Lung (tissue), 12 donors: ENCODE measurements around the gene C16orf92. TPM values are rescaled to one million over a fixed set of nuclear protein-coding genes. Genes with fewer than 3 reads are reported as not detected.
A peak's percentile ranks its signal among the peaks of the same experiment; 100 is the strongest.

Experiments
- ATAC-seq: fragments of 200-7000 bp; cut with Tn5 transposase; one replicate; pipeline ENCODE4 v1.9.1; 2020; ENCODE audit warnings: moderate number of reproducible peaks; ENCODE audit not compliant: insufficient read depth, low FRiP score
- DNase-seq, 3 donors: peaks; one replicate each; pipeline ENCODE4 v3.0.0-alpha.2; 2013 to 2017
- H3K27ac ChIP-seq, 2 donors: one replicate each; pipeline ENCODE4 v1.5.1; 2013; ENCODE audit warnings: mild to moderate bottlenecking in 2 of 2, moderate library complexity in 2 of 2, control low read depth in 1 of 2, inconsistent platforms in 1 of 2, low read depth in 1 of 2, low read length in 1 of 2
- H3K27me3 ChIP-seq, 3 donors: one replicate each; pipeline ENCODE4 v1.5.1; 2013; ENCODE audit warnings: low read length in 2 of 3; ENCODE audit not compliant: control insufficient read depth in 3 of 3, insufficient read depth in 3 of 3
- H3K36me3 ChIP-seq, 4 donors: one replicate each; pipeline ENCODE4 v1.5.1; 2013; ENCODE audit warnings: low read length in 4 of 4, mild to moderate bottlenecking in 1 of 4, moderate library complexity in 1 of 4; ENCODE audit not compliant: control insufficient read depth in 4 of 4, insufficient read depth in 4 of 4
- H3K4me1 ChIP-seq, 5 donors: one replicate each; pipeline ENCODE4 v1.5.1; 2013; ENCODE audit warnings: low read length in 5 of 5, mild to moderate bottlenecking in 2 of 5, moderate library complexity in 1 of 5; ENCODE audit not compliant: control insufficient read depth in 5 of 5, insufficient read depth in 5 of 5
- H3K4me3 ChIP-seq: one replicate; pipeline ENCODE4 v1.5.1; 2013; ENCODE audit warnings: mild to moderate bottlenecking, control low read depth, moderate library complexity
- H3K9ac ChIP-seq, 2 donors: one replicate each; pipeline ENCODE4 v1.5.1; 2013; ENCODE audit warnings: low read length in 2 of 2, control low read depth in 1 of 2; ENCODE audit not compliant: insufficient read depth in 1 of 2
- H3K9me3 ChIP-seq, 4 donors: one replicate each; pipeline ENCODE4 v1.5.1; 2013; ENCODE audit warnings: low read length in 3 of 4, mild to moderate bottlenecking in 1 of 4, moderate library complexity in 1 of 4; ENCODE audit not compliant: control insufficient read depth in 4 of 4, insufficient read depth in 3 of 4
- CTCF ChIP-seq: IDR thresholded peaks from 2 replicates; pipeline ENCODE4 v1.5.1; 2012; ENCODE audit warnings: mild to moderate bottlenecking; ENCODE audit errors: control extremely low read depth, extremely low read depth
- WGBS, 2 donors: extraction: QIAGEN DNeasy Blood & Tissue Kit; methylation state at CpG; one replicate each; pipeline ENCODE4 v1.1.7; 2013; 5-methylcytosine and 5-hydroxymethylcytosine counted together
- polyA plus RNA-seq, 2 donors: library from polyadenylated mRNA; stranded (reverse); fragments of 200-250 nt; gene quantifications; one replicate each; pipeline ENCODE4 v1.2.1, GENCODE V29; 2013
- total RNA-seq, 2 donors: library from RNA; depleted of rRNA in 1 of 2; stranded (reverse); fragments of >200 nt in 1 of 2; gene quantifications; one replicate each; pipeline ENCODE4 v1.2.1, GENCODE V29; 2014 to 2021
- donor health status: control.
- donor health status: control.
- donor health status: Bipolar disorder and iron deficiency.
- donor health status: healthy.
- donor health status: DM: yes; HTN: yes; CAD: no.

The C16orf92 gene
- total and polyA plus RNA-seq, 4 donors = not detected

GRCh38 chr16:30054451-30054850 is 31.5 kb downstream of the C16orf92 start:
- Histone ChIP-seq H3K27me3 (no peaks in the 10 kb centered on the region), H3K9ac (peak overlapping the region in 1 of 2 donors; percentile 5), H3K9me3 (no peaks in the 10 kb centered on the region), H3K4me3 (no peak overlapping the region), H3K27ac (no peak overlapping the region), H3K36me3 (peaks cover 0 to 3% (median 1%) of the 10 kb centered on the region in 4 donors), H3K4me1 (peaks cover 0 to 11% (median 3%) of the 10 kb centered on the region in 5 donors)
- ATAC-seq (no peak), DNase-seq (no peak)
- TF ChIP-seq CTCF = no peak
- 89 to 94% methylated on average over 8 of the region's 8 CpGs for WGBS, 2 donors

GRCh38 chr16:30054959-30055553 is 32.1 kb downstream of the C16orf92 start:
- no peaks in the 10 kb centered on the region for H3K9me3 ChIP-seq
- ATAC-seq (no peak), DNase-seq (no peak)
- WGBS, 2 donors = 38 to 44% methylated on average over 10 of the region's 10 CpGs
- peaks cover 0 to 4% (median 2%) of the 10 kb centered on the region in 4 donors for H3K36me3 ChIP-seq
- H3K27me3 ChIP-seq = no peaks in the 10 kb centered on the region
- no peak overlapping the region for H3K9ac ChIP-seq
- H3K27ac ChIP-seq = no peak overlapping the region
- TF ChIP-seq CTCF = peak; percentile 5
- H3K4me1 ChIP-seq = peaks cover 0 to 12% (median 5%) of the 10 kb centered on the region in 5 donors
- no peak overlapping the region for H3K4me3 ChIP-seq

- peak in 2 of 3 donors; percentile 55 to 69 for DNase-seq
- Histone ChIP-seq H3K4me1 (peaks cover 6 to 23% (median 8%) of the 10 kb centered on the region in 5 donors), H3K9ac (peak overlapping the region; percentile 28 to 46), H3K4me3 (no peak overlapping the region), H3K9me3 (no peaks in the 10 kb centered on the region), H3K27me3 (no peaks in the 10 kb centered on the region), H3K36me3 (peaks cover 0 to 4% (median 2%) of the 10 kb centered on the region in 4 donors), H3K27ac (peak overlapping the region in 1 of 2 donors; percentile 17)
- WGBS, 2 donors = 84 to 85% methylated on average over 4 of the region's 4 CpGs
- TF ChIP-seq CTCF = no peak
- ATAC-seq = no peak
These were observed 37.3 kb downstream of the C16orf92 start for GRCh38 chr16:30060346-30060745.
